ENCODE results near the gene PACSIN1.

PACSIN1 gene

GRCh38 chr6:34527751-34528670 lies 62.1 kb downstream of the PACSIN1 start:
- Histone ChIP-seq H2AK5ac (ENCODE audit: low read length) (no peak overlapping the region), H3K36me3 (ENCODE audit: control insufficient read depth in 1 of 2, insufficient read depth in 2 of 2, low read length in 2 of 2) (no peaks in the 10 kb centered on the region), H4K91ac (ENCODE audit: low read depth, low read length) (no peak overlapping the region), H2AFZ (ENCODE audit: insufficient read depth, low read length, poor library complexity) (no peak overlapping the region), H3K23ac (ENCODE audit: low read length) (no peak overlapping the region), H3K79me1 (ENCODE audit: low read length) (no peaks in the 10 kb centered on the region), H3K27ac (ENCODE audit: low read depth, low read length) (no peak overlapping the region), H3K4me3 (ENCODE audit: low read depth, low read length) (no peak overlapping the region), H2BK12ac (ENCODE audit: low read length) (no peak overlapping the region), H3K18ac (ENCODE audit: low read length) (no peak overlapping the region), H3K4me2 (ENCODE audit: low read length) (no peak overlapping the region), H4K12ac (ENCODE audit: low read depth, low read length) (no peak overlapping the region), H3K14ac (ENCODE audit: low read length) (no peak overlapping the region), H3K4me1 (ENCODE audit: control insufficient read depth in 1 of 2, insufficient read depth in 2 of 2, low read length in 2 of 2) (peaks cover 0 to 4% of the 10 kb centered on the region in 2 experiments), H3K9ac (ENCODE audit: low read length) (no peak overlapping the region), H3K9me3 (ENCODE audit: insufficient read depth, low read depth, low read length) (peaks cover 4% of the 10 kb centered on the region), H4K8ac (ENCODE audit: low read depth, low read length) (no peak overlapping the region), H3K4ac (ENCODE audit: low read depth, low read length) (no peak overlapping the region), H2BK5ac (ENCODE audit: low read depth, low read length, poor library complexity) (no peak overlapping the region), H3K79me2 (ENCODE audit: control insufficient read depth, insufficient read depth, low read length, poor library complexity) (no peaks in the 10 kb centered on the region), H3K27me3 (ENCODE audit: insufficient read depth, low read length) (no peaks in the 10 kb centered on the region), H2BK120ac (ENCODE audit: insufficient read depth, low read length, poor library complexity) (no peak overlapping the region)
- DNase-seq: no peak
- no CpG with 5 or more reads among the region's 12 CpGs for WGBS (ENCODE audit: extremely low coverage, insufficient coverage, insufficient read length)

- Histone ChIP-seq H4K8ac (ENCODE audit: low read depth, low read length) (no peak overlapping the region), H4K12ac (ENCODE audit: low read depth, low read length) (no peak overlapping the region), H3K4ac (ENCODE audit: low read depth, low read length) (no peak overlapping the region), H2BK5ac (ENCODE audit: low read depth, low read length, poor library complexity) (no peak overlapping the region), H3K4me2 (ENCODE audit: low read length) (no peak overlapping the region), H3K4me1 (ENCODE audit: control insufficient read depth in 1 of 2, insufficient read depth in 2 of 2, low read length in 2 of 2) (peaks cover 0 to 4% of the 10 kb centered on the region in 2 experiments), H3K36me3 (ENCODE audit: control insufficient read depth in 1 of 2, insufficient read depth in 2 of 2, low read length in 2 of 2) (no peaks in the 10 kb centered on the region), H2AFZ (ENCODE audit: insufficient read depth, low read length, poor library complexity) (no peak overlapping the region), H2BK120ac (ENCODE audit: insufficient read depth, low read length, poor library complexity) (no peak overlapping the region), H2BK12ac (ENCODE audit: low read length) (no peak overlapping the region), H2AK5ac (ENCODE audit: low read length) (no peak overlapping the region), H3K4me3 (ENCODE audit: low read depth, low read length) (peak overlapping the region; percentile 21), H3K9me3 (ENCODE audit: insufficient read depth, low read depth, low read length) (peaks cover 2% of the 10 kb centered on the region), H3K14ac (ENCODE audit: low read length) (no peak overlapping the region), H3K18ac (ENCODE audit: low read length) (no peak overlapping the region), H3K27me3 (ENCODE audit: insufficient read depth, low read length) (no peaks in the 10 kb centered on the region), H4K91ac (ENCODE audit: low read depth, low read length) (no peak overlapping the region), H3K23ac (ENCODE audit: low read length) (no peak overlapping the region), H3K79me2 (ENCODE audit: control insufficient read depth, insufficient read depth, low read length, poor library complexity) (no peaks in the 10 kb centered on the region), H3K79me1 (ENCODE audit: low read length) (no peaks in the 10 kb centered on the region), H3K27ac (ENCODE audit: low read depth, low read length) (no peak overlapping the region), H3K9ac (ENCODE audit: low read length) (no peak overlapping the region)
- WGBS (ENCODE audit: extremely low coverage, insufficient coverage, insufficient read length): no CpG with 5 or more reads among the region's 8 CpGs
- DNase-seq: no peak
These were observed 63.3 kb downstream of the PACSIN1 start for GRCh38 chr6:34528996-34529664.

DNA sequence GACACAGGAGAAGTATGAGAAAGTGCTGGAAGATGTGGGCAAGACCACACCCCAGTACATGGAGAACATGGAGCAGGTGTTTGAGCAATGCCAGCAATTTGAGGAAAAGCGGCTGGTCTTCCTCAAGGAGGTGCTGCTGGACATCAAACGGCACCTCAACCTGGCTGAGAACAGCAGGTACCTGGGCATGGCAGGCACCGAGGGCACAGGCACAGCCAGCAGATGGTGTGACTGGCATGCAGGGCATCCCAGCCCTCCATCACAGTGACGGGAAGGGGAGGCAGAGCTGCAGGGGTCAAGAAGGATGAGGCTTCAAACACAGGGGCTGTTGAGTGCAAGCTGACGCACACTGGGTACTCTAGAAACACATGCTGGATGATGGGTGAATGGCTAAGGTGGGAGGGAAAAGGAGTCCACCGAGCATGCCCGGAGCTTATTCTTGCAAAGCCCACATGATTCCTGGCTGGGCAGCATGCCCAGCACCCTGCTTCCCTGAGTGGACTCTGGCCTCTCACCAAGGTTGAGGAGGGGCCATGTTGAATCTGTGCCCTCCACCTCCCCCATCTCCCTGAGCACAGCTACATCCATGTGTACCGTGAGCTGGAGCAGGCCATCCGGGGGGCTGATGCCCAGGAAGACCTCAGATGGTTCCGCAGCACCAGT lies 63.9 kb downstream of the PACSIN1 start:
- H3K23ac ChIP-seq (ENCODE audit: low read length): no peak overlapping the region
- H4K12ac ChIP-seq (ENCODE audit: low read depth, low read length): no peak overlapping the region
- no peak overlapping the region for H3K27ac ChIP-seq (ENCODE audit: low read depth, low read length)
- H2BK120ac ChIP-seq (ENCODE audit: insufficient read depth, low read length, poor library complexity): no peak overlapping the region
- peaks cover 2% of the 10 kb centered on the region for H3K9me3 ChIP-seq (ENCODE audit: insufficient read depth, low read depth, low read length)
- no peak overlapping the region for H2BK5ac ChIP-seq (ENCODE audit: low read depth, low read length, poor library complexity)
- H4K8ac ChIP-seq (ENCODE audit: low read depth, low read length): no peak overlapping the region
- no CpG with 5 or more reads among the region's 10 CpGs for WGBS (ENCODE audit: extremely low coverage, insufficient coverage, insufficient read length)
- H3K9ac ChIP-seq (ENCODE audit: low read length): no peak overlapping the region
- H3K79me2 ChIP-seq (ENCODE audit: control insufficient read depth, insufficient read depth, low read length, poor library complexity): no peaks in the 10 kb centered on the region
- H2AFZ ChIP-seq (ENCODE audit: insufficient read depth, low read length, poor library complexity): no peak overlapping the region
- H3K4me1 ChIP-seq (ENCODE audit: control insufficient read depth in 1 of 2, insufficient read depth in 2 of 2, low read length in 2 of 2): peaks cover 0 to 4% of the 10 kb centered on the region in 2 experiments
- H3K36me3 ChIP-seq (ENCODE audit: control insufficient read depth in 1 of 2, insufficient read depth in 2 of 2, low read length in 2 of 2): no peaks in the 10 kb centered on the region
- H4K91ac ChIP-seq (ENCODE audit: low read depth, low read length): no peak overlapping the region
- H3K4me2 ChIP-seq (ENCODE audit: low read length): no peak overlapping the region
- no peak overlapping the region for H3K18ac ChIP-seq (ENCODE audit: low read length)
- DNase-seq: no peak
- H2BK12ac ChIP-seq (ENCODE audit: low read length): no peak overlapping the region
- H3K79me1 ChIP-seq (ENCODE audit: low read length): no peaks in the 10 kb centered on the region
- H3K14ac ChIP-seq (ENCODE audit: low read length): no peak overlapping the region
- no peak overlapping the region for H2AK5ac ChIP-seq (ENCODE audit: low read length)
- peak overlapping the region; percentile 37 for H3K4me3 ChIP-seq (ENCODE audit: low read depth, low read length)
- no peaks in the 10 kb centered on the region for H3K27me3 ChIP-seq (ENCODE audit: insufficient read depth, low read length)
- no peak overlapping the region for H3K4ac ChIP-seq (ENCODE audit: low read depth, low read length)

GRCh38 chr6:34530753-34531365 lies 65.0 kb downstream of the PACSIN1 start:
- no peak overlapping the region for H3K9ac ChIP-seq (ENCODE audit: low read length)
- H3K23ac ChIP-seq (ENCODE audit: low read length): no peak overlapping the region
- H2AK5ac ChIP-seq (ENCODE audit: low read length): no peak overlapping the region
- no peaks in the 10 kb centered on the region for H3K27me3 ChIP-seq (ENCODE audit: insufficient read depth, low read length)
- H3K4me1 ChIP-seq (ENCODE audit: control insufficient read depth in 1 of 2, insufficient read depth in 2 of 2, low read length in 2 of 2): peaks cover 0 to 4% of the 10 kb centered on the region in 2 experiments
- DNase-seq: no peak
- no CpG with 5 or more reads among the region's 18 CpGs for WGBS (ENCODE audit: extremely low coverage, insufficient coverage, insufficient read length)
- no peak overlapping the region for H3K4ac ChIP-seq (ENCODE audit: low read depth, low read length)
- no peak overlapping the region for H2AFZ ChIP-seq (ENCODE audit: insufficient read depth, low read length, poor library complexity)
- no peaks in the 10 kb centered on the region for H3K79me2 ChIP-seq (ENCODE audit: control insufficient read depth, insufficient read depth, low read length, poor library complexity)
- no peak overlapping the region for H3K18ac ChIP-seq (ENCODE audit: low read length)
- no peak overlapping the region for H2BK5ac ChIP-seq (ENCODE audit: low read depth, low read length, poor library complexity)
- H3K79me1 ChIP-seq (ENCODE audit: low read length): no peaks in the 10 kb centered on the region
- H2BK120ac ChIP-seq (ENCODE audit: insufficient read depth, low read length, poor library complexity): no peak overlapping the region
- H4K12ac ChIP-seq (ENCODE audit: low read depth, low read length): no peak overlapping the region
- no peaks in the 10 kb centered on the region for H3K36me3 ChIP-seq (ENCODE audit: control insufficient read depth in 1 of 2, insufficient read depth in 2 of 2, low read length in 2 of 2)
- no peak overlapping the region for H3K4me2 ChIP-seq (ENCODE audit: low read length)
- no peak overlapping the region for H3K4me3 ChIP-seq (ENCODE audit: low read depth, low read length)
- no peak overlapping the region for H4K91ac ChIP-seq (ENCODE audit: low read depth, low read length)
- H3K27ac ChIP-seq (ENCODE audit: low read depth, low read length): no peak overlapping the region
- H3K14ac ChIP-seq (ENCODE audit: low read length): no peak overlapping the region
- H2BK12ac ChIP-seq (ENCODE audit: low read length): no peak overlapping the region
- H4K8ac ChIP-seq (ENCODE audit: low read depth, low read length): no peak overlapping the region
- H3K9me3 ChIP-seq (ENCODE audit: insufficient read depth, low read depth, low read length): peaks cover 2% of the 10 kb centered on the region

Measured in trophoblast cell (in vitro differentiated cells and primary cell).